MG63 (cell line): ENCODE results near the gene NSD1. TPM values are rescaled to one million over a fixed set of nuclear protein-coding genes. Genes with fewer than 3 reads are reported as not detected.
"Not testable (repeated sequence)": the region's sequence is repeated elsewhere in the genome, so short reads cannot be mapped to it uniquely, and the experiment has no call there.

Experiments used
- DNase-seq: peaks from one replicate; pipeline ENCODE4 v3.0.0-alpha.2; 2020
- H3K27me3 ChIP-seq: fragments of 250-450 bp; sonication (Bioruptor Pico); 2 replicates; pipeline ENCODE4 v1.5.1; 2020; ENCODE audit warnings: mild to moderate bottlenecking, moderate library complexity
- H3K36me3 ChIP-seq: fragments of 250-450 bp; sonication (Bioruptor Pico); 2 replicates; pipeline ENCODE4 v1.5.1; 2020; ENCODE audit warnings: mild to moderate bottlenecking, moderate library complexity
- H3K4me3 ChIP-seq: fragments of 250-450 bp; sonication (Bioruptor Pico); 2 replicates; pipeline ENCODE4 v1.5.1; 2020; ENCODE audit warnings: mild to moderate bottlenecking, moderate library complexity
- H3K9me3 ChIP-seq: fragments of 250-450 bp; sonication (Bioruptor Pico); 2 replicates; pipeline ENCODE4 v1.5.1; 2020; ENCODE audit warnings: mild to moderate bottlenecking, moderate library complexity
- total RNA-seq: library from RNA; depleted of rRNA; stranded (reverse); fragments of >200 nt; shearing (Covaris generic); gene quantifications from 2 replicates; pipeline ENCODE4 v1.2.3, GENCODE V29; 2014; ENCODE audit warnings: low replicate concordance

NSD1 gene
- total RNA-seq, 1 experiment from 2014 or later: 30.9 TPM

DNA sequence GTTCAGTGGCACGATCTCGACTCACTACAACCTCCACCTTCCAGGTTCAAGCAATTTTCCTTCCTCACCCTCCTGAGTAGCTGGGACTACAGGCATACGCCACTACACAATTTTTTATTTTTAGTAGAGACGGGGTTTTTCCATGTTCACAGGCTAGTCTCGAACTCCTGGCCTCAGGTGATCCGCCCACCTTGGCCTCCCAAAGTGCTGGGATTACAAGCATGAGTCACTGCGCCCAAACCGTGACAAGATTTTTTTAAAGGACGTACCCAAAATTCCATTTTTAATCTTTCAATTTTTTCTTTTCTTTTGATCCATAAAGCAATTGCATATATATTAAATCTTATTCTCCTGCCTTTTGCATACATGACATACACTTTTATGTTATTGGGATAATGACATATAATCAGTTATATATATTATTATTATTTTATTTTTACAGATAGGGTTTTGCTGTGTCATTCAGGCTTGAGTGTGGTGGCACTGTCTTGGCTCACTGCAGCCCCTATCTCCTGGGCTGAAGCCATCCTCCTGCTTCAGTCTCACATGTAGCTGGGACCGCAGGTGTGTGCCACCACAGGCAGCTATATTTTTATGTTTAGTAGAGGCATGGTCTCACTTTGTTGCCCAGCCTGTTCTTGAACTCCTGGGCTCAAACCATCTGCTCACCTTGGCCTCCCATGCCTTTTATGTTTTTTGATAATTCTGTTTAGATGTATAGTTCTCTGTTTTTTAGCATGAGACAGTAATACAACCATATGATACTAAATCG lies 98.1 kb downstream of the NSD1 start:
- H3K27me3 ChIP-seq: no peaks in the 10 kb centered on the region
- H3K4me3 ChIP-seq: no peak overlapping the region

DNA sequence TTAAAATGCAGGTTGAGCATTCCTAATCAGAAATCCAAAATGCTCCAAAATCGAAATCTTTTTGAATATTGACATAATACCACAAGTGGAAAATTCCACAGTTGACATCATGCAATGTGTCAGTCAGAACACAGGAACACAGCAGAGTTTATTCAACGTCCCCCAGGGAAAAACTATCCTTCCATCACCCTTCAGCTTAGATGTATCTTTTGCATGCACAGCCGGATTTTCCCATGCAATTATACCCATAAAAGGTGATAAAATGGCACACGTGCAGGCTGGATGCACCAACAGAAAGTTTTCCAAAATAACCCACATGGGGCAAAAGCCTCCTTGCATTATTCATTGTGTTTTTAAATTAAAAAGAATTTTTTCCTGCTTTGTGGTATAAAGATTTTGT lies 98.8 kb downstream of the NSD1 start:
- no peaks in the 10 kb centered on the region for H3K27me3 ChIP-seq
- H3K9me3 ChIP-seq: no peaks in the 10 kb centered on the region
- no peak overlapping the region for H3K4me3 ChIP-seq
- peaks cover 46% of the 10 kb centered on the region for H3K36me3 ChIP-seq
- no peak for DNase-seq

More for the DNA sequence above, 98.1 kb downstream of the NSD1 start:
- no peaks in the 10 kb centered on the region for H3K9me3 ChIP-seq
- peaks cover 40% of the 10 kb centered on the region for H3K36me3 ChIP-seq
- no peak for DNase-seq

GRCh38 chr5:177232761-177233160 lies 99.2 kb downstream of the NSD1 start:
- peak; percentile 15 for DNase-seq
- Histone ChIP-seq H3K4me3 (no peak overlapping the region), H3K27me3 (no peaks in the 10 kb centered on the region)

GRCh38 chr5:177233206-177233605 lies 99.6 kb downstream of the NSD1 start:
- peaks cover 52% of the 10 kb centered on the region for H3K36me3 ChIP-seq
- DNase-seq: peak; percentile 86

More at GRCh38 chr5:177232761-177233160, 99.2 kb downstream of the NSD1 start:
- Histone ChIP-seq H3K36me3 (peaks cover 48% of the 10 kb centered on the region), H3K9me3 (no peaks in the 10 kb centered on the region)

DNA sequence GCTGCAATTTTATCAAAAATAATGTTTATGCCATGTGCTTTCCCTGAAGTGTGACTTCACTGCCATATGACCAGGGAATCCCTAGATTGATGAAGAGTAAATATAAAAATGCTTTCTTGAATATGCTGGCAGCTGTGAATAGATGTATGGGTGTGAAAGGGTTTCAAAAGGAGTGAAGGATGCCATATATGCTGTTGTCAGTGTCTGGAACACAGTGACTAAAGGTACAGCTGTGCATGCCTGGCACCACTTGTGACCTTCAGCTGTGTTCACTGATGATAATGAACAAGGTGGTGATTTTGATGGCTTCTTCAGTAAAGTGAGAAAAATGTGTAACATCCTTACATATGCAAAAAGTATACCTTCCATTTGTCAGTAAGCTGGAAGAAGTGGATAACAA lies 100.2 kb downstream of the NSD1 start:
- Histone ChIP-seq H3K4me3 (no peak overlapping the region), H3K36me3 (peaks cover 58% of the 10 kb centered on the region), H3K9me3 (no peaks in the 10 kb centered on the region), H3K27me3 (no peaks in the 10 kb centered on the region)
- no peak for DNase-seq

More at GRCh38 chr5:177233206-177233605, 99.6 kb downstream of the NSD1 start:
- H3K4me3 ChIP-seq: no peak overlapping the region
- H3K9me3 ChIP-seq: no peaks in the 10 kb centered on the region
- no peaks in the 10 kb centered on the region for H3K27me3 ChIP-seq

GRCh38 chr5:177234841-177235240 lies 101.3 kb downstream of the NSD1 start:
- Histone ChIP-seq H3K4me3 (no peak overlapping the region), H3K36me3 (peaks cover 60% of the 10 kb centered on the region), H3K27me3 (no peaks in the 10 kb centered on the region), H3K9me3 (no peaks in the 10 kb centered on the region)
- no peak for DNase-seq

DNA sequence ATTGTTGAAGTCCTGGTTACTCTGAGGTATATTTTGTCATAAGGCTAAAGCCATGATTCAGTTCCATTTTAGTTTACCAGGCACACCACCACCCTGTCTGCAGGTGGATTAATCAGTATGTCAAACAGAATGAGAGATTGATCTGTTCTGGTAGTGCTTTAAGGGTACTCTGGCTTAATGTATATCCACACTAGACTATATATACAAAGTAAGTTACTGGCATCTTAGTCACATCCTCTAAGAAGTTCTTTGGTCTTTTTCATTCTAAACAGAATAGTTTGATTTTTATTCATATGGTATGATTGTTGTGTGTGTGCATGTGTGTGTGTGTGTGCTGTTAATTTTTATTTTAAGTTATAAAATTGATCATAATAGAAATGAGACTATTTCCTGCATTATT lies 108.2 kb downstream of the NSD1 start:
- Histone ChIP-seq H3K27me3 (no peaks in the 10 kb centered on the region), H3K9me3 (no peaks in the 10 kb centered on the region), H3K4me3 (no peak overlapping the region), H3K36me3 (peaks cover 71% of the 10 kb centered on the region)
- no peak for DNase-seq

GRCh38 chr5:177242304-177242703 lies 108.7 kb downstream of the NSD1 start:
- Histone ChIP-seq H3K4me3 (no peak overlapping the region), H3K36me3 (peaks cover 72% of the 10 kb centered on the region), H3K27me3 (no peaks in the 10 kb centered on the region), H3K9me3 (no peaks in the 10 kb centered on the region)
- no peak for DNase-seq

GRCh38 chr5:177249761-177250537 lies 116.4 kb downstream of the NSD1 start:
- no peak overlapping the region for H3K4me3 ChIP-seq
- H3K9me3 ChIP-seq: no peaks in the 10 kb centered on the region
- DNase-seq: no peak
- H3K27me3 ChIP-seq: no peaks in the 10 kb centered on the region
- peaks cover 80% of the 10 kb centered on the region for H3K36me3 ChIP-seq

DNA sequence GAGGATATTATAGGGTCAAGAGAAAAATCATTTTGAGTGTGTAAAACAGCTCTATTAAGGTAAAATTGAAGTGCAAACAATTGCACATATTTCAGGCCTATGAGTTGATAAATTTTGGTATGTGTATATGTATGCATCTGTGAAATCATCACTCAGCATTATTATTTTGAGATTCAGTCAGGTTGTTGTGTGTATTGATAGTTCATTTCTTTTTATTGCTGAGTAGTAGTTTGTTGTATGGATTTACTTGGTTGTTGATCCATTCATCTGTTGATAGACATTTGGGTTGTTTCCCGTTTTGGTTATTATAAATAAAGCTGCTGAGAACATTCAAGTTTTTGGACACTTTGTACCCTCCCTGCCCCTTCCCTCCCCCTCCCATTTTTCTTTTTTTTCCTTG lies 119.7 kb downstream of the NSD1 start:
- Histone ChIP-seq H3K4me3 (no peak overlapping the region), H3K27me3 (no peaks in the 10 kb centered on the region), H3K9me3 (no peaks in the 10 kb centered on the region), H3K36me3 (peaks cover 76% of the 10 kb centered on the region)
- DNase-seq: no peak

DNA sequence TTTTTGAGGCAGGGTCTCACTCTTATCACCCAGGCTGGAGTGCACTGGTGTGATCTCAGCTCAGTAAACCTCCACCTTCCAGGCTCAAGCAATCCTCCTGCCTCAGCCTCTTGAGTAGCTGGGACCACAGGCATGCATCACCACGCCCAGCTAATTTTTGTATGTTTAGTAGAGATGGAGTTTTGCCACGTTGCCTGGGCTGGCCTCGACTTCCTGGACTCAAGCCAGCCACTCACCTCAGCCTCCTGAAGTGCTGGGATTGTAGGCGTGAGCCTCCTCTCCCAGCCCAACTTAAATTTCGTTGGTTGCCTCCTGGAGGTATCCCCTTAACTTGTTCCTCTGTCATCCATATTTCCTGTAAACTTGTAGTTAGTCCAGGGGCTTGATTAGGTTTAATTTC lies 122.7 kb downstream of the NSD1 start:
- peak; percentile 47 for DNase-seq
- Histone ChIP-seq H3K9me3 (no peaks in the 10 kb centered on the region), H3K4me3 (no peak overlapping the region), H3K36me3 (peaks cover 75% of the 10 kb centered on the region), H3K27me3 (no peaks in the 10 kb centered on the region)

DNA sequence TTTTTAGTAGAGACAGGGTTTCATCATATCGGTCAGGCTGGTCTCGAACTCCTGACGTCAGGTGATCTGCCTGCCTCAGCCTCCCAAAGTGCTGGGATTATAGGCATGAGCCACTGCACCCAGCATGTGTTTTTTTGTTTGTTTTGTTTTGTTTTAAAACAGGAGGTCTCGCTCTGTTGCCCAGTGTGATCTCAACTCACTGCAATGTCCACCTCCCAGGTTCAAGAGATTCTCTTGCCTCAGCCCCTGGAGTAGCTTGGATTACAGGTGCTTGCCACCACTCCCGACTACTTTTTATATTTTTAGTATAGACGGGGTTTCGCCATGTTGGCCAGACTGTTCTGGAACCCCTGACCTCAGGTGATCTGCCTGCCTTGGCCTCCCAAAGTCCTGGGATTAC lies 125.1 kb downstream of the NSD1 start:
- not testable (repeated sequence) for H3K9me3 ChIP-seq, DNase-seq, H3K4me3 ChIP-seq, H3K27me3 ChIP-seq
- H3K36me3 ChIP-seq: peaks cover 79% of the 10 kb centered on the region

DNA sequence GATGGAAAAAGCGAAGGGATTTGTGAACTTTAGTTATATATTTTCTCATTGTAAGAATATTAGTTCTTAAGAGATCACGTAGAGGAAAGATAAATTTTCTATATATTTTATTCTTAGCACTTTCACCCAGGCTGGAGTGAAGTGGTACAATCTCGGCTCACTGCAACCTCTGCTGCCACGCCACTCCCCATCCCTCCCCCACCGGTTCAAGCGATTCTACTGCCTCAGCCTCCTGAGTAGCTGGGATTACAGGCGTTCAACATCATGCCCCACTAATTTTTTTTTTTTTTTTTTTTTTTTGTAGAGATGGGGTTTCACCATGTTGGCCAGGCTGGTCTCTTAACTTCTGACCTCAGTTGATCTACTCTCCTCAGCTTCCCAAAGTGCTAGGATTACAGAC lies 127.4 kb downstream of the NSD1 start:
- no peak for DNase-seq
- no peaks in the 10 kb centered on the region for H3K27me3 ChIP-seq
- H3K4me3 ChIP-seq: no peak overlapping the region
- H3K36me3 ChIP-seq: peaks cover 81% of the 10 kb centered on the region
- H3K9me3 ChIP-seq: no peaks in the 10 kb centered on the region

GRCh38 chr5:177261510-177261909 lies 127.9 kb downstream of the NSD1 start:
- Histone ChIP-seq H3K27me3 (no peaks in the 10 kb centered on the region), H3K9me3 (no peaks in the 10 kb centered on the region), H3K4me3 (no peak overlapping the region), H3K36me3 (peaks cover 84% of the 10 kb centered on the region)
- no peak for DNase-seq

GRCh38 chr5:177264178-177264577 lies 130.6 kb downstream of the NSD1 start:
- H3K27me3 ChIP-seq: no peaks in the 10 kb centered on the region
- H3K4me3 ChIP-seq: no peak overlapping the region
- DNase-seq: no peak
- H3K36me3 ChIP-seq: peaks cover 88% of the 10 kb centered on the region
- H3K9me3 ChIP-seq: no peaks in the 10 kb centered on the region

GRCh38 chr5:177265395-177265794 lies 131.8 kb downstream of the NSD1 start:
- Histone ChIP-seq H3K4me3 (no peak overlapping the region), H3K36me3 (peaks cover 87% of the 10 kb centered on the region), H3K27me3 (no peaks in the 10 kb centered on the region), H3K9me3 (no peaks in the 10 kb centered on the region)
- no peak for DNase-seq

DNA sequence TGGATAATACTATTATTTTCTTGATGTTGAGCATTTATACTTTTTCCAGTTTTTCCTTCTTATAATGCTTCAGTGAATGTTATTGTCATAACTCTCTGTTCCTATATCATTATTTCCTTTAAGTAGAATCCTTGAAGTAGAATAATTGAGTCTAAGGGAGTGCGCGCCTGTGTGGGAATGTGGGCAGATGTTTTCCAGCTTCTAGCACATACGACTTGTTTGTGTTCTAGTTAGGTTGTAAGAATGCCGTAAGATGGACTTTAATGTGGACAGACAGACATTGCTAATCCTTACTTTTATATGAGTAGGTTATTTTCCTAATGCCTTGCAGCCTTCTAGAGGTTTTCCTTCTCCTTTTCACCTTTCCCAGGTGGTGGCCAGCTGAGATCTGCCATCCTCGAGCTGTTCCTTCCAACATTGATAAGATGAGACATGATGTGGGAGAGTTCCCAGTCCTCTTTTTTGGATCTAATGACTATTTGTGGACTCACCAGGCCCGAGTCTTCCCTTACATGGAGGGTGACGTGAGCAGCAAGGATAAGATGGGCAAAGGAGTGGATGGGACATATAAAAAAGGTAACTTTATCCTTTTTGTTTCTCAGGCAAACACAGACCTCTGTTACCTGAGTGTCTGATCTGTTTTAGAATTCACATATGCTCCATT lies 135.8 kb downstream of the NSD1 start:
- Histone ChIP-seq H3K4me3 (no peak overlapping the region), H3K27me3 (no peaks in the 10 kb centered on the region), H3K9me3 (no peaks in the 10 kb centered on the region), H3K36me3 (peaks cover 79% of the 10 kb centered on the region)
- no peak for DNase-seq
